ENCODE results near the gene CFAP299.

CFAP299 gene

DNA sequence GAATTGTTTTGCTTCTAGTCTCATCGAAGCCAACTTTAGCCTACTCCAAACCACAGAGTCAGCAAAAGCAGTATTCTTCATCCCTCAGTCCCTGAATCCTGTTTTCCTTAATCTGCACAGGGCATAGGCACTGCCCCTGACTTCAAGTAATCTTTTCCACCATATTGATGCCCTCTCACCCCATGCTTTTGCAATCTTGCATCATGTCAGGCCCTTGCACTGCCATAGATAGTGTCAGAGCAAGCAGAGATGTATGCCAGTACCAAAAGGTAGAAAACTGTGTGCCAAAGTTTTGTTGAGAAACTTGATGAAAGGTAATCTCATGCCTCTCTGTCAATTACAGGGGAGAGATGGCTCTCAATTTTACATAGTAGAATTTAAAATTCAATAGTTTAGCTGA lies 131.1 kb downstream of the CFAP299 start:
- Histone ChIP-seq H4K91ac (ENCODE audit: low read depth, low read length, poor library complexity) (no peak overlapping the region), H3K18ac (ENCODE audit: low read length) (no peak overlapping the region), H3K79me1 (ENCODE audit: low read depth, low read length) (no peaks in the 10 kb centered on the region), H3K14ac (ENCODE audit: low read length) (no peak overlapping the region), H3K36me3 (replicated peaks in 1 of 2; ENCODE audit: control insufficient read depth in 2 of 2, insufficient read depth in 2 of 2, low read length in 2 of 2) (no peaks in the 10 kb centered on the region), H3K4me2 (ENCODE audit: insufficient read depth, low read length, poor library complexity, severe bottlenecking) (no peak overlapping the region), H3K4me3 (ENCODE audit: low read length in 2 of 2) (no peak overlapping the region), H3K27ac (replicated peaks; ENCODE audit: low read length) (no peak overlapping the region), H2BK15ac (ENCODE audit: low read length) (no peak overlapping the region), H3K27me3 (ENCODE audit: control insufficient read depth in 3 of 3, insufficient read depth in 3 of 3, low read depth in 1 of 3, low read length in 3 of 3) (no peaks in the 10 kb centered on the region), H4K8ac (ENCODE audit: low read depth, low read length) (no peak overlapping the region), H2AFZ (ENCODE audit: low read length) (no peak overlapping the region), H2BK5ac (ENCODE audit: low read length) (no peak overlapping the region), H3K23ac (ENCODE audit: low read depth, low read length, poor library complexity) (no peak overlapping the region), H3K4me1 (ENCODE audit: control insufficient read depth in 2 of 2, insufficient read depth in 1 of 2, low read depth in 1 of 2, low read length in 2 of 2) (peaks cover 0 to 5% of the 10 kb centered on the region in 2 donors), H2BK120ac (ENCODE audit: low read depth, low read length) (no peak overlapping the region), H2BK12ac (ENCODE audit: low read length) (no peak overlapping the region), H3K9me3 (replicated peaks in 1 of 2; ENCODE audit: control insufficient read depth in 2 of 2, insufficient read depth in 1 of 2, low read depth in 1 of 2, low read length in 2 of 2) (no peaks in the 10 kb centered on the region), H2AK5ac (ENCODE audit: low read depth, low read length) (no peak overlapping the region), H3K9ac (ENCODE audit: low read depth, low read length, poor library complexity) (no peak overlapping the region), H3K4ac (ENCODE audit: low read length) (no peak overlapping the region)
- DNase-seq (ENCODE audit: low spot score) = no peak
- WGBS, 2 donors (ENCODE audit: extremely low coverage in 2 of 2, insufficient read length in 2 of 2, insufficient replicate concordance in 1 of 2) = no CpG with 5 or more reads among the region's 1 CpG

DNA sequence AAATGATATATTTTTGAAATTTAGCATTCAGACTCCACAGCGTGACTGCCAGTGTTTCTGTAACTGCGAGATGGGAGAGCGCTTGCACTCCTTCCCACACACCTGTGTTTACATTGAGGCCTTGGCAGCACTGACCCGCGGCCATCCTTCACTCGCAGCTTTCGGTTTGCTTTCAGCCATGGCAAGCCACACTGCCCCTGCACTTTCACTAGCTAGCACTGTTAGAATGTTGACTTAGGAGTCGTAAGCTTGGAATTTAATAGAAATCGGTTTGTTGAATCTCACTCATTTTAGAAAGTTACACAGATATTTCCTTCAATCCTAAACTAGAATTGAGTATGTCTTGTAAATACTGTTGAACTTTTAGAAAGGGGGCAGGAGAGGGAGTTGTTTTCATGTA lies 136.2 kb downstream of the CFAP299 start:
- no peak overlapping the region for H3K18ac ChIP-seq (ENCODE audit: low read length)
- no peak overlapping the region for H3K14ac ChIP-seq (ENCODE audit: low read length)
- no peak overlapping the region for H4K91ac ChIP-seq (ENCODE audit: low read depth, low read length, poor library complexity)
- WGBS, 2 donors (ENCODE audit: extremely low coverage in 2 of 2, insufficient read length in 2 of 2, insufficient replicate concordance in 1 of 2) = no CpG with 5 or more reads among the region's 9 CpGs
- no peak overlapping the region for H2BK12ac ChIP-seq (ENCODE audit: low read length)
- H2AK5ac ChIP-seq (ENCODE audit: low read depth, low read length) = no peak overlapping the region
- H3K4me2 ChIP-seq (ENCODE audit: insufficient read depth, low read length, poor library complexity, severe bottlenecking) = peak overlapping the region; percentile 12
- no peaks in the 10 kb centered on the region for H3K36me3 ChIP-seq (replicated peaks in 1 of 2; ENCODE audit: control insufficient read depth in 2 of 2, insufficient read depth in 2 of 2, low read length in 2 of 2)
- H3K27ac ChIP-seq (replicated peaks; ENCODE audit: low read length) = no peak overlapping the region
- H3K23ac ChIP-seq (ENCODE audit: low read depth, low read length, poor library complexity) = no peak overlapping the region
- H3K79me1 ChIP-seq (ENCODE audit: low read depth, low read length) = no peaks in the 10 kb centered on the region
- H3K4me3 ChIP-seq (ENCODE audit: low read length in 2 of 2) = no peak overlapping the region
- no peak overlapping the region for H2BK15ac ChIP-seq (ENCODE audit: low read length)
- no peaks in the 10 kb centered on the region for H3K9me3 ChIP-seq (replicated peaks in 1 of 2; ENCODE audit: control insufficient read depth in 2 of 2, insufficient read depth in 1 of 2, low read depth in 1 of 2, low read length in 2 of 2)
- no peak overlapping the region for H2BK120ac ChIP-seq (ENCODE audit: low read depth, low read length)
- H3K27me3 ChIP-seq (ENCODE audit: control insufficient read depth in 3 of 3, insufficient read depth in 3 of 3, low read depth in 1 of 3, low read length in 3 of 3) = no peaks in the 10 kb centered on the region
- H3K9ac ChIP-seq (ENCODE audit: low read depth, low read length, poor library complexity) = no peak overlapping the region
- peaks cover 0 to 4% of the 10 kb centered on the region in 2 donors for H3K4me1 ChIP-seq (ENCODE audit: control insufficient read depth in 2 of 2, insufficient read depth in 1 of 2, low read depth in 1 of 2, low read length in 2 of 2)
- H2BK5ac ChIP-seq (ENCODE audit: low read length) = no peak overlapping the region
- no peak overlapping the region for H2AFZ ChIP-seq (ENCODE audit: low read length)
- DNase-seq (ENCODE audit: low spot score) = no peak
- H4K8ac ChIP-seq (ENCODE audit: low read depth, low read length) = no peak overlapping the region
- H3K4ac ChIP-seq (ENCODE audit: low read length) = no peak overlapping the region

- H2AK5ac ChIP-seq (ENCODE audit: low read depth, low read length) = no peak overlapping the region
- H3K4me3 ChIP-seq (ENCODE audit: low read length in 2 of 2) = no peak overlapping the region
- DNase-seq (ENCODE audit: low spot score) = no peak
- WGBS, 2 donors (ENCODE audit: extremely low coverage in 2 of 2, insufficient read length in 2 of 2, insufficient replicate concordance in 1 of 2) = no CpG with 5 or more reads among the region's 2 CpGs
- H3K27ac ChIP-seq (replicated peaks; ENCODE audit: low read length) = no peak overlapping the region
- H3K9me3 ChIP-seq (replicated peaks in 1 of 2; ENCODE audit: control insufficient read depth in 2 of 2, insufficient read depth in 1 of 2, low read depth in 1 of 2, low read length in 2 of 2) = no peaks in the 10 kb centered on the region
- no peak overlapping the region for H2BK5ac ChIP-seq (ENCODE audit: low read length)
- H3K4me2 ChIP-seq (ENCODE audit: insufficient read depth, low read length, poor library complexity, severe bottlenecking) = no peak overlapping the region
- H2BK12ac ChIP-seq (ENCODE audit: low read length) = no peak overlapping the region
- no peak overlapping the region for H3K9ac ChIP-seq (ENCODE audit: low read depth, low read length, poor library complexity)
- H3K4ac ChIP-seq (ENCODE audit: low read length) = no peak overlapping the region
- H3K27me3 ChIP-seq (ENCODE audit: control insufficient read depth in 3 of 3, insufficient read depth in 3 of 3, low read depth in 1 of 3, low read length in 3 of 3) = no peaks in the 10 kb centered on the region
- no peak overlapping the region for H2BK15ac ChIP-seq (ENCODE audit: low read length)
- H3K23ac ChIP-seq (ENCODE audit: low read depth, low read length, poor library complexity) = no peak overlapping the region
- peaks cover 0 to 2% of the 10 kb centered on the region in 2 donors for H3K4me1 ChIP-seq (ENCODE audit: control insufficient read depth in 2 of 2, insufficient read depth in 1 of 2, low read depth in 1 of 2, low read length in 2 of 2)
- no peak overlapping the region for H3K18ac ChIP-seq (ENCODE audit: low read length)
- no peak overlapping the region for H4K8ac ChIP-seq (ENCODE audit: low read depth, low read length)
- H2BK120ac ChIP-seq (ENCODE audit: low read depth, low read length) = no peak overlapping the region
- H3K36me3 ChIP-seq (replicated peaks in 1 of 2; ENCODE audit: control insufficient read depth in 2 of 2, insufficient read depth in 2 of 2, low read length in 2 of 2) = no peaks in the 10 kb centered on the region
- no peak overlapping the region for H2AFZ ChIP-seq (ENCODE audit: low read length)
- H3K14ac ChIP-seq (ENCODE audit: low read length) = no peak overlapping the region
- no peak overlapping the region for H4K91ac ChIP-seq (ENCODE audit: low read depth, low read length, poor library complexity)
- no peaks in the 10 kb centered on the region for H3K79me1 ChIP-seq (ENCODE audit: low read depth, low read length)
These were observed 139.7 kb downstream of the CFAP299 start for GRCh38 chr4:80475236-80475635.

- H3K4me3 ChIP-seq (ENCODE audit: low read length in 2 of 2) = no peak overlapping the region
- no peaks in the 10 kb centered on the region for H3K9me3 ChIP-seq (replicated peaks in 1 of 2; ENCODE audit: control insufficient read depth in 2 of 2, insufficient read depth in 1 of 2, low read depth in 1 of 2, low read length in 2 of 2)
- no peak overlapping the region for H3K18ac ChIP-seq (ENCODE audit: low read length)
- H2AFZ ChIP-seq (ENCODE audit: low read length) = no peak overlapping the region
- no peak overlapping the region for H4K8ac ChIP-seq (ENCODE audit: low read depth, low read length)
- no CpG with 5 or more reads among the region's 3 CpGs for WGBS, 2 donors (ENCODE audit: extremely low coverage in 2 of 2, insufficient read length in 2 of 2, insufficient replicate concordance in 1 of 2)
- no peak overlapping the region for H2BK15ac ChIP-seq (ENCODE audit: low read length)
- no peak overlapping the region for H3K4ac ChIP-seq (ENCODE audit: low read length)
- no peak overlapping the region for H2AK5ac ChIP-seq (ENCODE audit: low read depth, low read length)
- no peak for DNase-seq (ENCODE audit: low spot score)
- H3K4me2 ChIP-seq (ENCODE audit: insufficient read depth, low read length, poor library complexity, severe bottlenecking) = no peak overlapping the region
- H3K4me1 ChIP-seq (ENCODE audit: control insufficient read depth in 2 of 2, insufficient read depth in 1 of 2, low read depth in 1 of 2, low read length in 2 of 2) = peaks cover 0 to 2% of the 10 kb centered on the region in 2 donors
- no peak overlapping the region for H3K23ac ChIP-seq (ENCODE audit: low read depth, low read length, poor library complexity)
- H3K27ac ChIP-seq (replicated peaks; ENCODE audit: low read length) = no peak overlapping the region
- no peak overlapping the region for H2BK5ac ChIP-seq (ENCODE audit: low read length)
- no peaks in the 10 kb centered on the region for H3K27me3 ChIP-seq (ENCODE audit: control insufficient read depth in 3 of 3, insufficient read depth in 3 of 3, low read depth in 1 of 3, low read length in 3 of 3)
- no peak overlapping the region for H3K9ac ChIP-seq (ENCODE audit: low read depth, low read length, poor library complexity)
- no peak overlapping the region for H2BK120ac ChIP-seq (ENCODE audit: low read depth, low read length)
- no peak overlapping the region for H2BK12ac ChIP-seq (ENCODE audit: low read length)
- no peaks in the 10 kb centered on the region for H3K36me3 ChIP-seq (replicated peaks in 1 of 2; ENCODE audit: control insufficient read depth in 2 of 2, insufficient read depth in 2 of 2, low read length in 2 of 2)
- H4K91ac ChIP-seq (ENCODE audit: low read depth, low read length, poor library complexity) = no peak overlapping the region
- no peak overlapping the region for H3K14ac ChIP-seq (ENCODE audit: low read length)
- no peaks in the 10 kb centered on the region for H3K79me1 ChIP-seq (ENCODE audit: low read depth, low read length)
These were observed 140.3 kb downstream of the CFAP299 start for GRCh38 chr4:80475798-80476197.

Measured in neuronal stem cell (in vitro differentiated cells).